H1 (cell line): Measurements from ENCODE around the gene HRH2. TPM values are rescaled to one million over a fixed set of nuclear protein-coding genes. Genes with fewer than 3 reads are reported as not detected.

ENCODE experiments used
- BCL11A ChIP-seq, 2 experiments: IDR thresholded peaks; one replicate each; pipeline ENCODE4 v1.6.1; 2011; ENCODE audit warnings: low read depth in 2 of 2, low read length in 2 of 2, mild to moderate bottlenecking in 2 of 2
- CBX5 ChIP-seq: fragments of 300-800, 300-1000 bp; sonication (generic); IDR thresholded peaks from 2 replicates; pipeline ENCODE4 v1.7.1; 2016; ENCODE audit warnings: antibody characterized with exemption, low read length, low read depth
- CBX8 ChIP-seq: fragments of 300-800, 300-1000 bp; sonication (generic); IDR thresholded peaks from 2 replicates; pipeline ENCODE4 v1.7.1; 2016; ENCODE audit warnings: low read depth, low read length, borderline replicate concordance
- CEBPB ChIP-seq: IDR thresholded peaks from 2 replicates; pipeline ENCODE4 v1.6.1; 2012; ENCODE audit warnings: low read depth, low read length
- POU5F1 ChIP-seq: IDR thresholded peaks from 2 replicates; pipeline ENCODE4 v1.6.1; 2011; ENCODE audit warnings: low read depth, mild to moderate bottlenecking, low read length, moderate library complexity
- RFX5 ChIP-seq: IDR thresholded peaks from 2 replicates; pipeline ENCODE4 v1.6.1; 2011; ENCODE audit warnings: low read depth, low read length, improper control_type of control experiment, borderline replicate concordance
- RXRA ChIP-seq: IDR thresholded peaks from 2 replicates; pipeline ENCODE4 v1.6.1; 2011; ENCODE audit warnings: low read depth, mild to moderate bottlenecking, low read length, moderate library complexity; ENCODE audit not compliant: insufficient read depth
- SP2 ChIP-seq: IDR thresholded peaks from 2 replicates; pipeline ENCODE4 v1.6.1; 2012; ENCODE audit warnings: mild to moderate bottlenecking, low read length, inconsistent platforms
- SP4 ChIP-seq: IDR thresholded peaks from 2 replicates; pipeline ENCODE4 v1.6.1; 2012; ENCODE audit warnings: low read length, inconsistent platforms
- YY1 ChIP-seq: IDR thresholded peaks from 2 replicates; pipeline ENCODE4 v1.6.1; 2011; ENCODE audit warnings: low read depth, mild to moderate bottlenecking, low read length
- ZNF274 ChIP-seq: IDR thresholded peaks from 2 replicates; pipeline ENCODE4 v1.7.0; 2012; ENCODE audit warnings: low read length, borderline replicate concordance; ENCODE audit errors: extremely low read depth
- polyA plus RNA-seq, 7 experiments: library from polyadenylated mRNA; depleted of rRNA in 3 of 7; stranded (reverse) in 5 of 7; unstranded in 2 of 7; fragments of >200 nt in 5 of 7; fragments of 200-250 nt in 2 of 7; gene quantifications; 1 replicate in 5 of 7; 2 replicates in 1 of 7; 4 replicates in 1 of 7; pipeline versions ENCODE4 v1.2.1 to v1.2.3, GENCODE V29; 2011 to 2013; ENCODE audit warnings: missing spikeins in 2 of 7, mixed read lengths in 2 of 7
- total RNA-seq: library from RNA; stranded (reverse); fragmentation: NEBNext Ultra II Directional; extraction: Animal tissue kit (Norgen Biotek cat#: 25700); gene quantifications from 2 replicates; pipeline ENCODE4 v1.2.1, GENCODE V29; 2021
- TF ChIP-seq, protein P1 (sequence below): fragments of 300-600 bp; sonication (generic); IDR thresholded peaks from 2 replicates; pipeline ENCODE4 v1.7.1; 2012; ENCODE audit warnings: low read length, moderate library complexity, mild to moderate bottlenecking, inconsistent platforms; ENCODE audit not compliant: insufficient replicate concordance

The HRH2 gene
- total and polyA plus RNA-seq, 2 of the 8 experiments (the other 6 are each of a cell fraction or from before 2014, with no cell fraction given) = 7.8 to 8.1 TPM

DNA sequence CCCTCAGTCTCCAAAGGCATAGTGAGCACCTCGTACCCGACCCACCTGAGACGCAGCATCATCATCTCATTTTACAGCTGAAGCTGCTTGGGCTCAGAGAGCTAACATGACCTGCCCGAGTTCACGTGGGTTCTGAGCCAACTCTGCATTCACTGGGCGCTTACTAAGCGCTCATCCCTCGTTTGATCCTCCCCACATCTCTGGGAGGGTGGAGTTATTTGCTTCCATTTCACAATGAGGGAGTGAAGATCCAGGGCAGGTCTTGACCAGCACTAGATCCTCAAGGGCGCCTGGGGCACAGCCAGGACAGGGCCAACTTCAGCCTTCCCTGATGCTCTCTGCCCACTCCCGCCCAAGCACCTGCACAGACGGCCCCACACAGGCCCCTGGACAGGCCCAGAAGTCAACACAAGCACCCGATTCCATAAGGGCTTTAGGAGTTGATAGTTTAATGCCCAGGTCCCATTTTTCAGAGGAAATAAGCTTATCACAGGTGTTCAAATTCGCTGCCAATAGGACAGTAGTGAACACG lies 80.8 kb downstream of the HRH2 start (continued):
- TF ChIP-seq, protein P1, sequence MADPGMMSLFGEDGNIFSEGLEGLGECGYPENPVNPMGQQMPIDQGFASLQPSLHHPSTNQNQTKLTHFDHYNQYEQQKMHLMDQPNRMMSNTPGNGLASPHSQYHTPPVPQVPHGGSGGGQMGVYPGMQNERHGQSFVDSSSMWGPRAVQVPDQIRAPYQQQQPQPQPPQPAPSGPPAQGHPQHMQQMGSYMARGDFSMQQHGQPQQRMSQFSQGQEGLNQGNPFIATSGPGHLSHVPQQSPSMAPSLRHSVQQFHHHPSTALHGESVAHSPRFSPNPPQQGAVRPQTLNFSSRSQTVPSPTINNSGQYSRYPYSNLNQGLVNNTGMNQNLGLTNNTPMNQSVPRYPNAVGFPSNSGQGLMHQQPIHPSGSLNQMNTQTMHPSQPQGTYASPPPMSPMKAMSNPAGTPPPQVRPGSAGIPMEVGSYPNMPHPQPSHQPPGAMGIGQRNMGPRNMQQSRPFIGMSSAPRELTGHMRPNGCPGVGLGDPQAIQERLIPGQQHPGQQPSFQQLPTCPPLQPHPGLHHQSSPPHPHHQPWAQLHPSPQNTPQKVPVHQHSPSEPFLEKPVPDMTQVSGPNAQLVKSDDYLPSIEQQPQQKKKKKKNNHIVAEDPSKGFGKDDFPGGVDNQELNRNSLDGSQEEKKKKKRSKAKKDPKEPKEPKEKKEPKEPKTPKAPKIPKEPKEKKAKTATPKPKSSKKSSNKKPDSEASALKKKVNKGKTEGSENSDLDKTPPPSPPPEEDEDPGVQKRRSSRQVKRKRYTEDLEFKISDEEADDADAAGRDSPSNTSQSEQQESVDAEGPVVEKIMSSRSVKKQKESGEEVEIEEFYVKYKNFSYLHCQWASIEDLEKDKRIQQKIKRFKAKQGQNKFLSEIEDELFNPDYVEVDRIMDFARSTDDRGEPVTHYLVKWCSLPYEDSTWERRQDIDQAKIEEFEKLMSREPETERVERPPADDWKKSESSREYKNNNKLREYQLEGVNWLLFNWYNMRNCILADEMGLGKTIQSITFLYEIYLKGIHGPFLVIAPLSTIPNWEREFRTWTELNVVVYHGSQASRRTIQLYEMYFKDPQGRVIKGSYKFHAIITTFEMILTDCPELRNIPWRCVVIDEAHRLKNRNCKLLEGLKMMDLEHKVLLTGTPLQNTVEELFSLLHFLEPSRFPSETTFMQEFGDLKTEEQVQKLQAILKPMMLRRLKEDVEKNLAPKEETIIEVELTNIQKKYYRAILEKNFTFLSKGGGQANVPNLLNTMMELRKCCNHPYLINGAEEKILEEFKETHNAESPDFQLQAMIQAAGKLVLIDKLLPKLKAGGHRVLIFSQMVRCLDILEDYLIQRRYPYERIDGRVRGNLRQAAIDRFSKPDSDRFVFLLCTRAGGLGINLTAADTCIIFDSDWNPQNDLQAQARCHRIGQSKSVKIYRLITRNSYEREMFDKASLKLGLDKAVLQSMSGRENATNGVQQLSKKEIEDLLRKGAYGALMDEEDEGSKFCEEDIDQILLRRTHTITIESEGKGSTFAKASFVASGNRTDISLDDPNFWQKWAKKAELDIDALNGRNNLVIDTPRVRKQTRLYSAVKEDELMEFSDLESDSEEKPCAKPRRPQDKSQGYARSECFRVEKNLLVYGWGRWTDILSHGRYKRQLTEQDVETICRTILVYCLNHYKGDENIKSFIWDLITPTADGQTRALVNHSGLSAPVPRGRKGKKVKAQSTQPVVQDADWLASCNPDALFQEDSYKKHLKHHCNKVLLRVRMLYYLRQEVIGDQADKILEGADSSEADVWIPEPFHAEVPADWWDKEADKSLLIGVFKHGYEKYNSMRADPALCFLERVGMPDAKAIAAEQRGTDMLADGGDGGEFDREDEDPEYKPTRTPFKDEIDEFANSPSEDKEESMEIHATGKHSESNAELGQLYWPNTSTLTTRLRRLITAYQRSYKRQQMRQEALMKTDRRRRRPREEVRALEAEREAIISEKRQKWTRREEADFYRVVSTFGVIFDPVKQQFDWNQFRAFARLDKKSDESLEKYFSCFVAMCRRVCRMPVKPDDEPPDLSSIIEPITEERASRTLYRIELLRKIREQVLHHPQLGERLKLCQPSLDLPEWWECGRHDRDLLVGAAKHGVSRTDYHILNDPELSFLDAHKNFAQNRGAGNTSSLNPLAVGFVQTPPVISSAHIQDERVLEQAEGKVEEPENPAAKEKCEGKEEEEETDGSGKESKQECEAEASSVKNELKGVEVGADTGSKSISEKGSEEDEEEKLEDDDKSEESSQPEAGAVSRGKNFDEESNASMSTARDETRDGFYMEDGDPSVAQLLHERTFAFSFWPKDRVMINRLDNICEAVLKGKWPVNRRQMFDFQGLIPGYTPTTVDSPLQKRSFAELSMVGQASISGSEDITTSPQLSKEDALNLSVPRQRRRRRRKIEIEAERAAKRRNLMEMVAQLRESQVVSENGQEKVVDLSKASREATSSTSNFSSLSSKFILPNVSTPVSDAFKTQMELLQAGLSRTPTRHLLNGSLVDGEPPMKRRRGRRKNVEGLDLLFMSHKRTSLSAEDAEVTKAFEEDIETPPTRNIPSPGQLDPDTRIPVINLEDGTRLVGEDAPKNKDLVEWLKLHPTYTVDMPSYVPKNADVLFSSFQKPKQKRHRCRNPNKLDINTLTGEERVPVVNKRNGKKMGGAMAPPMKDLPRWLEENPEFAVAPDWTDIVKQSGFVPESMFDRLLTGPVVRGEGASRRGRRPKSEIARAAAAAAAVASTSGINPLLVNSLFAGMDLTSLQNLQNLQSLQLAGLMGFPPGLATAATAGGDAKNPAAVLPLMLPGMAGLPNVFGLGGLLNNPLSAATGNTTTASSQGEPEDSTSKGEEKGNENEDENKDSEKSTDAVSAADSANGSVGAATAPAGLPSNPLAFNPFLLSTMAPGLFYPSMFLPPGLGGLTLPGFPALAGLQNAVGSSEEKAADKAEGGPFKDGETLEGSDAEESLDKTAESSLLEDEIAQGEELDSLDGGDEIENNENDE = no peak
- TF ChIP-seq RFX5 (no peak), BCL11A (IDR thresholded peaks at IDR 0.05; ENCODE audit: low read depth in 2 of 2, low read length in 2 of 2) (no peak), CBX5 (no peak), YY1 (no peak), RXRA (no peak), CBX8 (no peak), POU5F1 (no peak), CEBPB (no peak), SP4 (no peak), ZNF274 (no peak), SP2 (no peak)
